ENCODE results near the gene TRPC4. TPM values are rescaled to one million over a fixed set of nuclear protein-coding genes. Genes with fewer than 3 reads are reported as not detected.
A peak's percentile ranks its signal among the peaks of the same experiment; 100 is the strongest.

Gene TRPC4
- total and polyA plus RNA-seq, 4 donors = 1.3 to 11.3 (median 3.5) TPM

DNA sequence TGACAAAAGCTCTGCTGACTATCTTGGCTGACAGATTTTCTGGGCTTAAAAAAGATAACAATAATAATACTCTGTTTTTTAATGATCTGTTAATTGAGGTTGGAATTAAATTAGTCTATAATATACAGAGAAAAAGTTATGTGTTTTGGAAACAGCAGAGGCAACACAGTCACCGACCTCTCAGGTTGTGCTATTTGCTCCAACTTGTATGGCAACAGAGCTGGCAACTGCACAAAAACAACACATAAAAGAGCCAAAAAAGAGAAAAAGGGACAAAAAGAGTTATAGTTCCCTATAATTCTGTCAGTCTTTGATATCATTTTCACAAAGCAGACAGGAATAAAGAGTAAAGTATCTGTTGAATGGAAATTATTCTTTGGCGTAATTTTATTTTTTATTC lies 168.7 kb downstream of the TRPC4 start:
- DNase-seq = no peak
- H3K36me3 ChIP-seq (ENCODE audit: control insufficient read depth in 1 of 2, insufficient read depth in 2 of 2, low read length in 1 of 2) = no peaks in the 10 kb centered on the region
- no peak overlapping the region for H3K27ac ChIP-seq (ENCODE audit: low read depth in 1 of 2, low read length in 2 of 2)
- no peaks in the 10 kb centered on the region for H3K27me3 ChIP-seq (ENCODE audit: control insufficient read depth in 1 of 2, insufficient read depth in 2 of 2, low read length in 1 of 2)
- WGBS, 2 donors = 42 to 46% methylated on average over 2 of the region's 2 CpGs
- no peaks in the 10 kb centered on the region for H3K9me3 ChIP-seq (ENCODE audit: control insufficient read depth, low read length)
- no peak overlapping the region for H3K4me3 ChIP-seq (ENCODE audit: low read length in 2 of 2)
- no peaks in the 10 kb centered on the region for H3K4me1 ChIP-seq (ENCODE audit: control insufficient read depth in 1 of 2, insufficient read depth in 2 of 2, low read length in 2 of 2)
- intact Hi-C loops (cut with DNase I) = no loop called here
- ATAC-seq (ENCODE audit: low FRiP score) = no peak

DNA sequence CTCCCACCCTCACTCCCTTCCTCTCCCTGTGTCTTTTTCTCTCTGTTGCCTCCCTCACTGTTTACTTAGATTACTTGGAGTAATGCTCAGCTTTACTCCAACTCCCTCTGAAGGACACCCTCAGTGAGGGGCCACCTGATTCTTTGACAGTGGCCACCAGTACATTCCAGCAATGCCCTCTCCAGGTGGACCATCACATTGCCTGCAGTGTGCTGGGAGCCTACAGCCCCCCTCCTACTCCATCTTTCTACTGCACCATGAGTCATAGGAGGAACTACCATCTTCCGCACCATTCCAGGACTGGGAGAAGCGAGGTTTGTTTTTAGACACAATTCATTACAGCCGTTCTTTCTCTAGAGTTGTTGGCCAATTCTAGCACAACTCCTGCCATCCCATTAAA lies 174.4 kb downstream of the TRPC4 start:
- no peaks in the 10 kb centered on the region for H3K27me3 ChIP-seq (ENCODE audit: control insufficient read depth in 1 of 2, insufficient read depth in 2 of 2, low read length in 1 of 2)
- no peak for DNase-seq
- no peak overlapping the region for H3K27ac ChIP-seq (ENCODE audit: low read depth in 1 of 2, low read length in 2 of 2)
- ATAC-seq (ENCODE audit: low FRiP score) = no peak
- peaks cover 1% of the 10 kb centered on the region for H3K9me3 ChIP-seq (ENCODE audit: control insufficient read depth, low read length)
- no peak overlapping the region for H3K4me3 ChIP-seq (ENCODE audit: low read length in 2 of 2)
- WGBS, 2 donors = 86 to 89% methylated on average over 3 of the region's 3 CpGs
- H3K4me1 ChIP-seq (ENCODE audit: control insufficient read depth in 1 of 2, insufficient read depth in 2 of 2, low read length in 2 of 2) = no peaks in the 10 kb centered on the region
- H3K36me3 ChIP-seq (ENCODE audit: control insufficient read depth in 1 of 2, insufficient read depth in 2 of 2, low read length in 1 of 2) = no peaks in the 10 kb centered on the region
- intact Hi-C loops (cut with DNase I) = no loop called here

DNA sequence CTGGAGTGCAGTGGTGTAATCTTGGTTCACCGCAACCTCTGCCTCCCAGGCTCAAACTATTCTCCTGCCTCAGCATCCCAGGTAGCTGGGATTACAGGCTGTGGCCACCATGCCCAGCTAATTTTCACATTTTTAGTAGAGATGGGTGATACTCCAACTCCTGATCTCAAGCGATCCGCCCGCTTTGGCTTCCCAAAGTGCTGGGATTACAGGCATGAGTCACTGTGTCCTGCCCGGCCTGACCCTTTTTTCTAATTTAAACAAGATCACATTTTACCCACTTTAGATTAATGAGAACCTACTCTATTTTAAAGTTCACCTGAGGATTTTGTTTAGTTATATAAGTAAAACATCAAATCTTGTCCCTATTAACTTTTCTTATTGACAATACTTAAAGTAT lies 179.2 kb downstream of the TRPC4 start:
- no peak for ATAC-seq (ENCODE audit: low FRiP score)
- no peak overlapping the region for H3K27ac ChIP-seq (ENCODE audit: low read depth in 1 of 2, low read length in 2 of 2)
- H3K9me3 ChIP-seq (ENCODE audit: control insufficient read depth, low read length) = peaks cover 1% of the 10 kb centered on the region
- no peaks in the 10 kb centered on the region for H3K4me1 ChIP-seq (ENCODE audit: control insufficient read depth in 1 of 2, insufficient read depth in 2 of 2, low read length in 2 of 2)
- no peak for DNase-seq
- H3K4me3 ChIP-seq (ENCODE audit: low read length in 2 of 2) = no peak overlapping the region
- intact Hi-C loops (cut with DNase I) = no loop called here
- WGBS, 2 donors = 92 to 95% methylated on average over 5 of the region's 5 CpGs
- H3K27me3 ChIP-seq (ENCODE audit: control insufficient read depth in 1 of 2, insufficient read depth in 2 of 2, low read length in 1 of 2) = no peaks in the 10 kb centered on the region
- no peaks in the 10 kb centered on the region for H3K36me3 ChIP-seq (ENCODE audit: control insufficient read depth in 1 of 2, insufficient read depth in 2 of 2, low read length in 1 of 2)

DNA sequence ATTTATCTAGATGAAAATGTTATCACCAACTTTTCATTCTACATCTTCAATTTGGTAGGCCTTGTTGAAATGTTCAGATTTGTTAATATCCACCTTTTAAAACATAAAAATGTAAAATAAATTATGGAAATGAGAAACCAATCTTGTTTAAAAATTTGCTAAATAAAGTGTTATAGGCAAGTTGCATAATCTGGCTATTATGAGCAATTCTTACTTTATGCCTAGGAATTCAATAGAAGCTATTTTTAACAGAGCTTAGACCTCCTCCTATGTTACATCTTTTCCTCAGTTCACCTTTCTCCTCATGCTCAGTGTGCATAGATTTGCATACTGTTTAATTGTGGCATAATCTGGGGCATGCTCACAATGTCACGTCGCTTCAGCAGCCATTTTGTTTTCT lies 183.1 kb downstream of the TRPC4 start:
- WGBS, 2 donors = 98 to 100% methylated on average over 2 of the region's 2 CpGs
- intact Hi-C loops (cut with DNase I) = no loop called here

DNA sequence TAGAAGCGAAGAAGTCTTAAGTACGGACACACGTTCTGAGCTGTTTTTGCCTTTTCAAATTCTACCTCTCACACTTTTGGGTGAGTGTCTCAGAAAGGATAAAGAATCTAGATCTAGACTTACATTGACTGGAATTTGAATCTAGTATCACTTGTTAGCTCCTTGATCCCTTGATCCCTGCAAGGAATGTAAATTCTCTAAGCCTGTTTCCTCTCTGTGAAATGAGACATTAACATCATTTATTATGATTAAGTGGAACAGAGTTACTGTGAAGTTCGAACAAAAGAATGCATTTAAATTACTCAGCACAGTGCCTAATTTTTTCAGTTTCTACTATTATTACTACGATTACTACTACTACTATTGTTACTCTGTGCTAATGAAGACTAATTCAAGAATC lies 184.4 kb downstream of the TRPC4 start:
- H3K36me3 ChIP-seq (ENCODE audit: control insufficient read depth in 1 of 2, insufficient read depth in 2 of 2, low read length in 1 of 2) = no peaks in the 10 kb centered on the region

More for the DNA sequence above, 183.1 kb downstream of the TRPC4 start:
- Histone ChIP-seq H3K4me1 (ENCODE audit: control insufficient read depth in 1 of 2, insufficient read depth in 2 of 2, low read length in 2 of 2) (no peaks in the 10 kb centered on the region), H3K27me3 (ENCODE audit: control insufficient read depth in 1 of 2, insufficient read depth in 2 of 2, low read length in 1 of 2) (no peaks in the 10 kb centered on the region), H3K36me3 (ENCODE audit: control insufficient read depth in 1 of 2, insufficient read depth in 2 of 2, low read length in 1 of 2) (no peaks in the 10 kb centered on the region), H3K9me3 (ENCODE audit: control insufficient read depth, low read length) (no peaks in the 10 kb centered on the region), H3K27ac (ENCODE audit: low read depth in 1 of 2, low read length in 2 of 2) (no peak overlapping the region), H3K4me3 (ENCODE audit: low read length in 2 of 2) (no peak overlapping the region)
- ATAC-seq (ENCODE audit: low FRiP score) (no peak), DNase-seq (no peak)

DNA sequence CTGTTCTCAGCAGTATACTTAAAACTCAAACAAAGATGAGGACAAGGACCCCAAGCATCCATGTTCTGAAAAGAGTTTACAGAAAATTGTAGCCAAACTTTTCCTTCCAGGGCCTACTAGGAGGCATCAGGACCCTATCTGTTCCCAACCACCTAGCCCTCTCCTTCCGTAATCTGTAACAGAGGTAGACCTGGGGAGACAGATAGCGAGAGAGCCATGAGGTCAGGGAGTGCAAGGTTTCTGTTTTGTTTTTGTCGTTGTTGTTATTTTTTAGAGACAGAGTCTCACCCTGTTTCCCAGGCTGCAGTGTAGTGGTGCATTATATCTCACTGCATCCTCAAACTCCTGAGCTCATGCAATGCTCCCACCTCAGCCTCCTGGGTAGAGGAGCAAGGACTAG lies 187.1 kb downstream of the TRPC4 start:
- peak; percentile 19 for ATAC-seq (ENCODE audit: low FRiP score)
- intact Hi-C loops (cut with DNase I) = no loop called here

More for the DNA sequence above, 184.4 kb downstream of the TRPC4 start:
- H3K9me3 ChIP-seq (ENCODE audit: control insufficient read depth, low read length) = no peaks in the 10 kb centered on the region
- ATAC-seq (ENCODE audit: low FRiP score) (no peak), DNase-seq (no peak)
- WGBS, 2 donors = 78% methylated on average over 5 of the region's 5 CpGs
- H3K27me3 ChIP-seq (ENCODE audit: control insufficient read depth in 1 of 2, insufficient read depth in 2 of 2, low read length in 1 of 2) = no peaks in the 10 kb centered on the region
- no peaks in the 10 kb centered on the region for H3K4me1 ChIP-seq (ENCODE audit: control insufficient read depth in 1 of 2, insufficient read depth in 2 of 2, low read length in 2 of 2)
- intact Hi-C loops (cut with DNase I) = no loop called here
- H3K4me3 ChIP-seq (ENCODE audit: low read length in 2 of 2) = no peak overlapping the region
- no peak overlapping the region for H3K27ac ChIP-seq (ENCODE audit: low read depth in 1 of 2, low read length in 2 of 2)

DNA sequence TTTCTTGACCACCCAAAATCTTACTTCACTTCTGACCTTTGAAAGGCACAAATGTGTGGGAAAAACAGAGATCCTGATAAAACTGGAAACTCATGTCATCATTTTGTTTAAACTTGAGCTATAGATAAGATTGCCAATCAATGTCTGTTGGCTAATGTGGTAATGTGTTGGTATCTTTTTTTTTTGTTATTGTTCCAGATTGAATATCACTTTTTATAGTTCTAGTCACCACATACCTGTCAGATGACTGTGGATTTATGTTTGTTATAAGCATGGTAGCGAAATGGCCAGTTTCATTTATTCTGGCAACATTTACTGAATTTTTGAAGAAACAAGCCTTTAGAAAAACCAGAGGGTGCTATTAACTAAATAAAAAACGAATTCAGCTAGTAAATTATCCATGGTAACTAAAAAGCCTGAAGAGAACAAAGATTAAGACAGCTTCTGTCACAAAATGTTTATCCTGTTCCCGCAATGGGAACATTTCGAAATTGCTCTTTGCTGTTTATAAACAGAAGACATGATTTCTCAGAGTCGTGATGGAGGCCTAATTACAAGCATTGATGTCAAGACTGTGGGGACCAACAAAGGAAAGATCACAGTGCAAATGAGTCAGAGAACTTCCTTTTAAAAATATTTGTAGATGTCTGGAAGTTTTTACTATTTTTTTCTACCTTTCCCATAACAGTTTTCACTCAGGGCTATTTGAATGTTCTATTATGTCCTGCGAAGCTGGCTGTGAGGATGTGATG lies 188.1 kb downstream of the TRPC4 start:
- H3K9me3 ChIP-seq (ENCODE audit: control insufficient read depth, low read length) = no peaks in the 10 kb centered on the region
- no peaks in the 10 kb centered on the region for H3K27me3 ChIP-seq (ENCODE audit: control insufficient read depth in 1 of 2, insufficient read depth in 2 of 2, low read length in 1 of 2)
- DNase-seq (no peak), ATAC-seq (ENCODE audit: low FRiP score) (peak; percentile 75)
- intact Hi-C loops (cut with DNase I) = no loop called here
- 12 to 18% methylated on average over 6 of the region's 6 CpGs for WGBS, 2 donors
- no peaks in the 10 kb centered on the region for H3K36me3 ChIP-seq (ENCODE audit: control insufficient read depth in 1 of 2, insufficient read depth in 2 of 2, low read length in 1 of 2)
- no peaks in the 10 kb centered on the region for H3K4me1 ChIP-seq (ENCODE audit: control insufficient read depth in 1 of 2, insufficient read depth in 2 of 2, low read length in 2 of 2)
- no peak overlapping the region for H3K4me3 ChIP-seq (ENCODE audit: low read length in 2 of 2)
- peak overlapping the region in 1 of 2 donors; percentile 43 for H3K27ac ChIP-seq (ENCODE audit: low read depth in 1 of 2, low read length in 2 of 2)

More for the DNA sequence above, 187.1 kb downstream of the TRPC4 start:
- Histone ChIP-seq H3K4me1 (ENCODE audit: control insufficient read depth in 1 of 2, insufficient read depth in 2 of 2, low read length in 2 of 2) (no peaks in the 10 kb centered on the region), H3K27ac (ENCODE audit: low read depth in 1 of 2, low read length in 2 of 2) (no peak overlapping the region), H3K27me3 (ENCODE audit: control insufficient read depth in 1 of 2, insufficient read depth in 2 of 2, low read length in 1 of 2) (no peaks in the 10 kb centered on the region), H3K36me3 (ENCODE audit: control insufficient read depth in 1 of 2, insufficient read depth in 2 of 2, low read length in 1 of 2) (no peaks in the 10 kb centered on the region), H3K4me3 (ENCODE audit: low read length in 2 of 2) (no peak overlapping the region), H3K9me3 (ENCODE audit: control insufficient read depth, low read length) (no peaks in the 10 kb centered on the region)
- 83 to 89% methylated on average over 3 of the region's 3 CpGs for WGBS, 2 donors
- DNase-seq = no peak

DNA sequence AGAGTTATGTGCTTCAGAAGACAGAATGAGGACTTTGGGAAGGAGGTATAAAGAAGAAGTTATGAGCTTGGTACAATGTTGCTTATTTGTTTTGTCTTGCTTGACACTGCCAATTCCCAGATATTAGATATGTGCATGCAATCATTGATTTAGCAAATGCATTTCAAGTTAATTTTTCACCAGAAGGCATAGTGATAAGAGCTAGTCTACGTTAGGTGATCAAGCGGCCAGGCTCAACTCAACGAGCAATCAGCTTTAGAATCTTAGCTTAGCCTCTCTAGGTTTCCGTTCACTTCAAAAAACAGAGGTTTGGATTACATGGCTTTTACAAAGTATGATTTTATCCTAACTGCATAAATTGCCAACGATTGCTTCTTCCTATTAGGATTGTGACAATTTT lies 189.4 kb downstream of the TRPC4 start:
- Histone ChIP-seq H3K4me1 (ENCODE audit: control insufficient read depth in 1 of 2, insufficient read depth in 2 of 2, low read length in 2 of 2) (no peaks in the 10 kb centered on the region), H3K4me3 (ENCODE audit: low read length in 2 of 2) (no peak overlapping the region), H3K27me3 (ENCODE audit: control insufficient read depth in 1 of 2, insufficient read depth in 2 of 2, low read length in 1 of 2) (no peaks in the 10 kb centered on the region), H3K36me3 (ENCODE audit: control insufficient read depth in 1 of 2, insufficient read depth in 2 of 2, low read length in 1 of 2) (no peaks in the 10 kb centered on the region), H3K9me3 (ENCODE audit: control insufficient read depth, low read length) (no peaks in the 10 kb centered on the region), H3K27ac (ENCODE audit: low read depth in 1 of 2, low read length in 2 of 2) (no peak overlapping the region)
- 75 to 79% methylated on average over 5 of the region's 5 CpGs for WGBS, 2 donors
- ATAC-seq (ENCODE audit: low FRiP score) (no peak), DNase-seq (no peak)
- intact Hi-C loops (cut with DNase I) = no loop called here

DNA sequence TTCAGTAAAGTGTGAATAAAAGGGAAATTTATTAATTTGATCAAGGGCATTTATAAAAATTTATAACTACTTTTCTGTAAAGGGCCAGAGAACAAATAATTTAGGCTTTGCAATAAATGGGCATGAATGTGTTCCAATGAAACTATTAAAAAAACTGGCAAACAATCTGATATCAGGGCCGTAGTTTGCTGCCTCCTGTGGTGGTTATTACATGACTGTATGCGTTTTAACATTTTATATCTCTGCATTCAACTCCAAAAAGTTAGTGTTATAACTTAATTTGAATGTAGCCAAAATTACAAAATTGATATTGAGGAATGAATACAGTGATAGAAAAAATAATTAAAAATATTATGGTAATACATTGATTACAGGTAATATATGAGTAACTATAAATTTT lies 190.5 kb downstream of the TRPC4 start:
- no peaks in the 10 kb centered on the region for H3K9me3 ChIP-seq (ENCODE audit: control insufficient read depth, low read length)
- intact Hi-C loops (cut with DNase I) = no loop called here
- H3K4me1 ChIP-seq (ENCODE audit: control insufficient read depth in 1 of 2, insufficient read depth in 2 of 2, low read length in 2 of 2) = no peaks in the 10 kb centered on the region
- no peak for DNase-seq
- H3K4me3 ChIP-seq (ENCODE audit: low read length in 2 of 2) = no peak overlapping the region
- ATAC-seq (ENCODE audit: low FRiP score) = no peak
- WGBS, 2 donors = 55 to 57% methylated on average over 2 of the region's 2 CpGs
- H3K27me3 ChIP-seq (ENCODE audit: control insufficient read depth in 1 of 2, insufficient read depth in 2 of 2, low read length in 1 of 2) = no peaks in the 10 kb centered on the region
- H3K27ac ChIP-seq (ENCODE audit: low read depth in 1 of 2, low read length in 2 of 2) = no peak overlapping the region
- no peaks in the 10 kb centered on the region for H3K36me3 ChIP-seq (ENCODE audit: control insufficient read depth in 1 of 2, insufficient read depth in 2 of 2, low read length in 1 of 2)

All from aorta (tissue), 5 donors.